HUES64 (cell line): ENCODE measurements around the gene SCML2.
"Not testable (repeated sequence)": the region's sequence is repeated elsewhere in the genome, so short reads cannot be mapped to it uniquely, and the experiment has no call there.

Experiments
- H3K27ac ChIP-seq: 2 replicates; pipeline ENCODE4 v1.7.0; 2013; ENCODE audit warnings: low read depth, low read length, inconsistent platforms
- H3K27me3 ChIP-seq: 2 replicates; pipeline ENCODE4 v1.6.1; 2013; ENCODE audit warnings: mild to moderate bottlenecking, low read length; ENCODE audit not compliant: insufficient read depth
- H3K36me3 ChIP-seq: 2 replicates; pipeline ENCODE4 v1.6.1; 2013; ENCODE audit warnings: mild to moderate bottlenecking, low read length; ENCODE audit not compliant: insufficient read depth
- H3K4me1 ChIP-seq: 2 replicates; pipeline ENCODE4 v1.6.1; 2013; ENCODE audit warnings: mild to moderate bottlenecking, low read length, moderate library complexity; ENCODE audit not compliant: insufficient read depth
- H3K4me3 ChIP-seq: 2 replicates; pipeline ENCODE4 v1.5.1; 2013; ENCODE audit warnings: mild to moderate bottlenecking, low read length, moderate library complexity
- H3K9ac ChIP-seq: 2 replicates; pipeline ENCODE4 v1.6.1; 2013; ENCODE audit warnings: mild to moderate bottlenecking, low read depth, low read length
- H3K9me3 ChIP-seq: 2 replicates; pipeline ENCODE4 v1.6.1; 2013; ENCODE audit warnings: low read depth, low read length; ENCODE audit not compliant: insufficient read depth
- WGBS: fragments of 150-250, 120-280 bp; methylation state at CpG from one replicate; pipeline ENCODE4 v1.1.7; 2013; ENCODE audit warnings: missing lambda C conversion rate; 5-methylcytosine and 5-hydroxymethylcytosine counted together

The SCML2 gene

GRCh38 chrX:18271309-18271708 lies 83.2 kb downstream of the SCML2 start:
- Histone ChIP-seq H3K27me3 (no peaks in the 10 kb centered on the region), H3K9ac (no peak overlapping the region), H3K9me3 (no peaks in the 10 kb centered on the region), H3K4me1 (no peaks in the 10 kb centered on the region), H3K4me3 (no peak overlapping the region), H3K36me3 (no peaks in the 10 kb centered on the region), H3K27ac (no peak overlapping the region)
- 94% methylated on average over 2 of the region's 2 CpGs for WGBS

- Histone ChIP-seq H3K27me3 (no peaks in the 10 kb centered on the region), H3K9ac (no peak overlapping the region), H3K9me3 (no peaks in the 10 kb centered on the region), H3K4me1 (peaks cover 5% of the 10 kb centered on the region; the same call in 1 of the 2 replicates), H3K4me3 (no peak overlapping the region), H3K36me3 (peaks cover 11% of the 10 kb centered on the region; the same call in 1 of the 2 replicates), H3K27ac (no peak overlapping the region)
- 96% methylated on average over 1 of the region's 1 CpG for whole genome bisulfite sequencing
Measured at GRCh38 chrX:18255059-18255458, 99.4 kb downstream of the SCML2 start.

GRCh38 chrX:18252644-18253359 lies 101.7 kb downstream of the SCML2 start:
- H3K36me3 ChIP-seq = peaks cover 12% of the 10 kb centered on the region; the same call in 1 of the 2 replicates
- no peak overlapping the region for H3K9ac ChIP-seq
- H3K27ac ChIP-seq = peak overlapping the region; percentile 10; the same call in 1 of the 2 replicates
- WGBS = 58% methylated on average over 3 of the region's 3 CpGs
- no peaks in the 10 kb centered on the region for H3K27me3 ChIP-seq
- H3K4me1 ChIP-seq = no peaks in the 10 kb centered on the region
- H3K4me3 ChIP-seq = no peak overlapping the region
- no peaks in the 10 kb centered on the region for H3K9me3 ChIP-seq

GRCh38 chrX:18229646-18230045 lies 124.8 kb downstream of the SCML2 start:
- H3K27ac ChIP-seq, H3K9me3 ChIP-seq, H3K36me3 ChIP-seq, H3K4me3 ChIP-seq, H3K4me1 ChIP-seq, H3K9ac ChIP-seq, H3K27me3 ChIP-seq: not testable (repeated sequence)
- WGBS = 74% methylated on average over 15 of the region's 21 CpGs

- no peaks in the 10 kb centered on the region for H3K27me3 ChIP-seq
- 93% methylated on average over 14 of the region's 14 CpGs for WGBS
Measured at GRCh38 chrX:18228069-18228468, 126.4 kb downstream of the SCML2 start.

GRCh38 chrX:18227458-18227857 lies 127.0 kb downstream of the SCML2 start:
- Histone ChIP-seq H3K4me3 (no peak overlapping the region), H3K4me1 (no peaks in the 10 kb centered on the region), H3K27ac (no peak overlapping the region), H3K36me3 (no peaks in the 10 kb centered on the region), H3K9me3 (no peaks in the 10 kb centered on the region), H3K9ac (no peak overlapping the region), H3K27me3 (no peaks in the 10 kb centered on the region)
- 96% methylated on average over 7 of the region's 7 CpGs for WGBS

More at GRCh38 chrX:18228069-18228468, 126.4 kb downstream of the SCML2 start:
- Histone ChIP-seq H3K9ac (no peak overlapping the region), H3K36me3 (no peaks in the 10 kb centered on the region), H3K4me3 (no peak overlapping the region), H3K9me3 (no peaks in the 10 kb centered on the region), H3K27ac (no peak overlapping the region), H3K4me1 (no peaks in the 10 kb centered on the region)

- Histone ChIP-seq H3K27me3 (no peaks in the 10 kb centered on the region), H3K9ac (no peak within 1 kb of the TSS), H3K36me3 (no peaks in the 10 kb centered on the region), H3K27ac (no peak within 1 kb of the TSS), H3K4me1 (no peaks in the 10 kb centered on the region), H3K4me3 (no peak within 1 kb of the TSS), H3K9me3 (no peaks in the 10 kb centered on the region)
- WGBS = 96% methylated on average over 18 of the region's 19 CpGs
Measured at GRCh38 chrX:18220786-18221185, 133.7 kb downstream of the SCML2 start, which contains the start of gene BEND2. Gene BEND2 (minus strand): TSS chrX:18220886. CDS start chrX:18220750, 136 bp downstream.

GRCh38 chrX:18210470-18210869 lies 144.0 kb downstream of the SCML2 start:
- Histone ChIP-seq H3K4me3 (no peak overlapping the region), H3K9me3 (no peaks in the 10 kb centered on the region), H3K27me3 (no peaks in the 10 kb centered on the region), H3K27ac (no peak overlapping the region), H3K36me3 (no peaks in the 10 kb centered on the region), H3K9ac (no peak overlapping the region), H3K4me1 (no peaks in the 10 kb centered on the region)
- WGBS = 63% methylated on average over 2 of the region's 2 CpGs

GRCh38 chrX:18206657-18207056 lies 147.8 kb downstream of the SCML2 start:
- no peaks in the 10 kb centered on the region for H3K36me3 ChIP-seq
- no peak overlapping the region for H3K9ac ChIP-seq
- H3K4me3 ChIP-seq = no peak overlapping the region
- 90% methylated on average over 8 of the region's 8 CpGs for WGBS
- no peaks in the 10 kb centered on the region for H3K9me3 ChIP-seq
- no peaks in the 10 kb centered on the region for H3K27me3 ChIP-seq
- no peak overlapping the region for H3K27ac ChIP-seq
- H3K4me1 ChIP-seq = no peaks in the 10 kb centered on the region

- Histone ChIP-seq H3K27me3 (no peaks in the 10 kb centered on the region), H3K36me3 (no peaks in the 10 kb centered on the region), H3K9me3 (no peaks in the 10 kb centered on the region), H3K9ac (no peak overlapping the region), H3K27ac (no peak overlapping the region), H3K4me1 (no peaks in the 10 kb centered on the region), H3K4me3 (no peak overlapping the region)
- whole genome bisulfite sequencing = 93% methylated on average over 3 of the region's 5 CpGs
Measured at GRCh38 chrX:18203631-18204030, 150.9 kb downstream of the SCML2 start.

- no peaks in the 10 kb centered on the region for H3K36me3 ChIP-seq
- no peaks in the 10 kb centered on the region for H3K4me1 ChIP-seq
- no peak overlapping the region for H3K9ac ChIP-seq
- H3K27me3 ChIP-seq = no peaks in the 10 kb centered on the region
- H3K9me3 ChIP-seq = no peaks in the 10 kb centered on the region
- no peak overlapping the region for H3K27ac ChIP-seq
- no CpG with 5 or more reads among the region's 1 CpG for WGBS
- no peak overlapping the region for H3K4me3 ChIP-seq
Measured at GRCh38 chrX:18194688-18195087, 159.8 kb downstream of the SCML2 start.
